LNCaP clone FGC (cell line): ENCODE measurements around the gene SLC29A3.

Experiments used
- DNase-seq: peaks from one replicate; pipeline ENCODE4 v3.0.0-alpha.2; 2011; ENCODE audit warnings: low read depth
- H3K4me3 ChIP-seq: 2 replicates; pipeline ENCODE4 v1.5.1; 2011; ENCODE audit warnings: mild to moderate bottlenecking, low read depth, low read length, control low read depth
- TF ChIP-seq, protein P1 (sequence below): IDR thresholded peaks from 2 replicates; pipeline ENCODE4 v1.5.1; 2012; ENCODE audit warnings: mild to moderate bottlenecking; ENCODE audit not compliant: control insufficient read depth, insufficient read depth; ENCODE audit errors: extremely low read depth

SLC29A3 gene

DNA sequence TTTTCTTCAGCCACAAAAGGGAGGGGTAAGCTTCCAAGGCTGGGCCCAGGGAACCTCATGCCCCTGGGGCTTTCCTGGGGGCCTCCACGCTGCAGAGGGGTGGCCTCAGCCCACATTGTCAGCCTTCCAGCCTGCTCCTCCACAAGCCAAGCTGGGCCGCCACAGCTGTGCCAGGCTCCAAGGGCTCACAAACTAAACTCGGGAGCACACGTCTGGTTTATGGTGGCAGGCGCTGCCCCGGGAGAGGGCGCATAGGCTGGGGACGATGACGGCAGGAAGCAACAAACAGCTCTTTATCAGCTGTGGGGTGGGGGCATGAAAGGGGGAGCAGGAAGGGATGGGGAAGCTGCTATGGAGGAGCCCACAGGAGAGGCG lies 71.4 kb downstream of the SLC29A3 start:
- no peak overlapping the region for H3K4me3 ChIP-seq
- DNase-seq, result no peak
- TF ChIP-seq, protein P1, sequence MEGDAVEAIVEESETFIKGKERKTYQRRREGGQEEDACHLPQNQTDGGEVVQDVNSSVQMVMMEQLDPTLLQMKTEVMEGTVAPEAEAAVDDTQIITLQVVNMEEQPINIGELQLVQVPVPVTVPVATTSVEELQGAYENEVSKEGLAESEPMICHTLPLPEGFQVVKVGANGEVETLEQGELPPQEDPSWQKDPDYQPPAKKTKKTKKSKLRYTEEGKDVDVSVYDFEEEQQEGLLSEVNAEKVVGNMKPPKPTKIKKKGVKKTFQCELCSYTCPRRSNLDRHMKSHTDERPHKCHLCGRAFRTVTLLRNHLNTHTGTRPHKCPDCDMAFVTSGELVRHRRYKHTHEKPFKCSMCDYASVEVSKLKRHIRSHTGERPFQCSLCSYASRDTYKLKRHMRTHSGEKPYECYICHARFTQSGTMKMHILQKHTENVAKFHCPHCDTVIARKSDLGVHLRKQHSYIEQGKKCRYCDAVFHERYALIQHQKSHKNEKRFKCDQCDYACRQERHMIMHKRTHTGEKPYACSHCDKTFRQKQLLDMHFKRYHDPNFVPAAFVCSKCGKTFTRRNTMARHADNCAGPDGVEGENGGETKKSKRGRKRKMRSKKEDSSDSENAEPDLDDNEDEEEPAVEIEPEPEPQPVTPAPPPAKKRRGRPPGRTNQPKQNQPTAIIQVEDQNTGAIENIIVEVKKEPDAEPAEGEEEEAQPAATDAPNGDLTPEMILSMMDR, result 0 out of 2 replicates have a peak, but pooled peaks have one; percentile 3

DNA sequence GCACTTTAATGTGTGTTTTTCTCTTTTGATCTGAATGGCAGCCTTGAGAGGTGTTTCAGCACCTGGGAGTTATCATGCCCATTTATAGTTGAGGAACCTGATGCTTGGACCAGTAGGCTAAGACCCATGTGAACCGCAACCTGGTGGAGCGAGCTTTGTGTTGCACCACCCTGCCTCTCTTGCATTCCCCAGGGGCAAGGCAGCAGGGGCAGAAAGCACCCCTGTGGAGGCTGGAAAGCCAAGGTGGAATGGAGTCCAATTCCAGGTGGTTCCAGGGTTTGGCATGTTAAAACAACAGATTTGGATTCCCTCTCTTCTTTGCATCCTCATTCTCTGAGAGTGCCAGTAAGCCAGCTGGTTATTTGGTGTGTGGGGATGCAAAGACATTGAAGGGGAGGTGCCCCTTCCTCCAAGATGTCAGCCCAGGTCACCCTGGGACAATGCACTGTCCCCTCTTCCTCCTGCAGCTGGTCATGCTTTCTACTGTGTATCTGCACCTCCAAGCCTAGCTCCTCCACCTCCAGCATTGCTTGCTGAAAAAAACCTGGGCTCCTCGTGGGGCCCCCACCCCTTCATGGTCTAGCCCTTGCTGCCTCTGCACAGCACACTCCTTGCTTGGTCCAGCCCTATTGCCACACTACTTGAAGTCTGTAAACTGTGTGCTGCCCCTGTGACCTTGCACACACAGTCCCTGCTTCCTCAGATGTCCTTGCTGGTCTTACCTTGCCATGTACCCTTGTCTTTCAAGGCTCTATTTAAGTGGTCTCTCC lies 72.0 kb downstream of the SLC29A3 start:
- DNase-seq, result no peak
- TF ChIP-seq, protein P1, result no peak
- no peak overlapping the region for H3K4me3 ChIP-seq

DNA sequence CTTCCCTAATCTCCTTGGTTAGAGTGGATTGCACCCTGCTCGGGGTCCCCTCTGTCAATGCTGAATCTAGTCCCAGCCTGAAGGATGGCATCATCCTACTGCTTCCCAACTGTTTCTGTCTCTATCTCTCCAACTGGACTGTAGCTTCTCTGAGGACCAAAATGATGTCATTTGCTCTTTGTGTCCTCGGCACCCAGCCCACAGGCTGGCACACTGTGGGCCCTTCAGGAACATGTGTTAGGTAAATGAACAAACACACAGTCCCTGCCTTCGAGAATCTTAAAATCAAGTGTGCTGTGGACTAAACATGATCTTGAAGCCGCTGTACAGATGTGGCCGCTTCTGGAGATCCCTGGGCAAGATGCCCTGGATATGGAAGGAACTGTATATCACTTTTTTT lies 72.6 kb downstream of the SLC29A3 start:
- H3K4me3 ChIP-seq, result no peak overlapping the region
- TF ChIP-seq, protein P1, result no peak
- DNase-seq, result peak; percentile 13

DNA sequence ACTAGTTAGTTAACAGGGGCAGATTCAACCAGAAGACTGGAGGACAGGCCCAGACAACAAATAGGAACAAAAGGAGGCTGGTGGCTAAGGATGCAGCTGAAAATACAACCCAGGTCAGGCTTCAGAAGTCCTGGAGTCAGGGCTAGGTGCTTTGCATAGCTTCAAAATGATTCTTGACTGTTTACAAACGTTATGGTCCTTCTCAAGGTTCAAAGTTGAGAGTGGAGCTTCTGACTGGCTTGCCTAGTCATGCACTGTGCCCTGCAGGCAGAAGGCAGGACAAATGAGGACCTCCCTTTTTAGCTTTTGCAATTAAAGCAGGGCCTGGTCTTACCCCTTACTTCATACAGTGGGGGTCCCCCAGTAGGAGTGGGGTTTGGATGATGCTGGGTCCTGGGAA lies 73.2 kb downstream of the SLC29A3 start:
- DNase-seq, result no peak
- no peak overlapping the region for H3K4me3 ChIP-seq
- TF ChIP-seq, protein P1, result no peak

DNA sequence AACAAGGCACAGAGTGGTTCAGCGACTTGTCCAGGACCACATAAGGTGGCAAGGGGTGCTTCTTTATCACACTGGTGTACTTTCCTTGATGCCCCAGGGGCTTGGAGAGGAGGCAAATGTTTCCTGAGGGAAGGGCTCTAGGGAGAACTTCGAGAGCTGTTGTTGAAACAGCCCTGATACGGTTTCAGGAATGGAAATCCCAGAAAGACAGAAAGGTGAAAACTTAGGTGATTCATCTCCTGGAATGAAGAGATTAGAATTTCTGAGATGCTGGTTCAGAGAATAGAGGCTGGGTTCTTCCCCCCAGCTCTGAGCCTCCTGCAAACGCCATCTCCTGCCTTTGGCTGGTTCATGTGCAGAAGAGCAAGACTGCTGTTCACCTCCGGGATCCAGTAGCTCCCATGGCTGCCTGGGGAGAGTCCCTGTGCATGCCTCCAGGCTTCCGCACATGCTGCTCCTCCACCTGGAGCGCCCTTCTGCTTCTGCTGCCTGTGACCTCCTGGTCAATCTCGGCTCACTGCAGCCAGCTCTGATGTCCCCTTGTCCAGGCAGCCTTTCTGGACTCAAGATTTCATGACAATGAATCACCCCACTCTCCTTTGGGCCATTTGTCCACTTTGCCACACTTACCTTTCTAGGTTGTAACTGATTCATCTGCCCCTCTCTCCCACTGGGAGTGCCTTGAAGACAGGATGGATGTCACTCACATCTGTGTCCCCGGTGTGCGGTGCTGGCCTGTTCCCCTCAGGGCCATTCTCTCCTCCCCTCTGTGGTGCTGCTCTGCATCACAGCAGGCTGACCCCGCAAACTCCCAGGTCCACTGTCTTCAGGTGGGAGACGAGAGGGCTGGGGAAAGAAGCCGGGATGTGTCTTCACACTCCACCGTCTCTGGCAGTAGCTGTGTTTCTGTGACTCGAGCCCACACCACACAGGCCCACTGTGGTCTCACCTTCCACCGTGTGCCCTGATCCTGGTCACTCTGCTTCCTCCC lies 74.0 kb downstream of the SLC29A3 start:
- no peak for DNase-seq
- H3K4me3 ChIP-seq, result no peak overlapping the region

DNA sequence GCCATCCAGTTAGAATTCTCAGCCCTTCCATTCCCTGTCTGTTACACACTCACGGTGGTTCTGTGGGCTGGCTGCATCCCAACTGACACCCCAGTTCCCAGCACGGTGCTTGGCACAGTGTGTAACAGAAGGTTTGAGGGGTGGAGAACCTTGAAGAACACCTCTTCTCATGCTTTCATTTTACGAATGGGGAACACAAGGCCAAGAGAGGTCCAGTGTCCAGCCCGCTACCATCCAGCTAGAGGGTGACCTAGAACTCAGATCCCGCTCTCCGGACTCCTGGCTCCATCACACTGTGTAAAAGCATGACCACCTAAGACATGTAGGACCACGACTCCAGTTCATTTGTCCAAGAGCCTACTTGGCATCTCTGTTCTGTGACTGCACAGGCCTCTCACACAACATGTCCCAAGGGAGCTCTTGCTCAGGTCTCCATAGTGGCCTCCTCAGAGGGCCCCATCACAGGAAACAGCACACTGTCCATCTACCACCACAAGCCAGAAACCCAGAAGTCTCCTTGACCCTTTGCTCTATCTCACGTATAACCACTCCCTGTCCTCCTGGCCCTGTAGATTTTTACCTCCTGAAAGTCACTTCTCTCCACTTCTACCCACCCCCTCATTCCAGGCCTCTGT lies 74.9 kb downstream of the SLC29A3 start:
- H3K4me3 ChIP-seq, result no peak overlapping the region
- no peak for DNase-seq
- TF ChIP-seq, protein P1, result no peak

More for the DNA sequence above, 74.0 kb downstream of the SLC29A3 start:
- TF ChIP-seq, protein P1, result no peak
